ENCODE data around the gene RNH1.
"Not testable (repeated sequence)": the region's sequence is repeated elsewhere in the genome, so short reads cannot be mapped to it uniquely, and the experiment has no call there.

Gene RNH1

GRCh38 chr11:473962-474785 is 32.9 kb downstream of the RNH1 start:
- FAIRE-seq = no peak

DNA sequence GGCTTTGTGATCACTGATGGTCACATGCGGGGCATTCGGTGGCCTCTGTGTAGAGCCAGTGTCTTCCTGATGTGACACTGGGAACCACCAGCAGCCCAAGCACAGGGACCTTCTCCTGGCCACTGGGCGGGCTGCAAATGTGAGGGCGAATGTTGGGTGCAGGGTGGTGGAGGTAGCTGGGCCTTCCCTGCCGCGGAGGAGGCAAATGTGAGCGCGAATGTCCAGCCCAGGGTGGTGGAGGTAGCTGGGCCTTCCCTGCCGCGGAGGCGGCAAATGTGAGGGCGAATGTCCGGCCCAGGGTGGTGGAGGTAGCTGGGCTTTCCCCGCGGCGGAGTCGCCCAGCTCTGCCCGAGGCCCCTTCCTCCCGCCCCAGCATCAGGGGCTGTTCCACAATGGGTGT is 33.6 kb downstream of the RNH1 start:
- no peak for FAIRE-seq

DNA sequence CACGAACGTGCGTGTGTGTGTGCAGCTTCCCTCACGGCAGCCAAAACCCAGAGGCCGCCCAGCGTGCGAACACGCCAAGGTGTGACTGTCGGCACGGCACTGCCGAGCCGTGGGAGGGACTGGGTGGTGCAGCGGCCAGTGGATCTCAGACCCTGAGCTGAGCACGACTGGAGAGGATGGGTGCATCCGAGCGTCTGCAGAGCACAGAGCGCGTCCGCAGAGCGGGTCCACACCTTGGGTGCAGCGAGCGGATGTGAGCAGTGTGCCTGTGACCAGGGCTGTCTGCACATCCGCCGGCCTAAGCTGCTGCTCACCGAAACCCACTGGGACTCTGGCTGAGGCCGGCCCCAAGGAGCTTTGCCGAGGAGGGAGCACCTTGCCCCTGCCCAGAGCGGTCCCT is 34.2 kb downstream of the RNH1 start:
- FAIRE-seq = no peak

DNA sequence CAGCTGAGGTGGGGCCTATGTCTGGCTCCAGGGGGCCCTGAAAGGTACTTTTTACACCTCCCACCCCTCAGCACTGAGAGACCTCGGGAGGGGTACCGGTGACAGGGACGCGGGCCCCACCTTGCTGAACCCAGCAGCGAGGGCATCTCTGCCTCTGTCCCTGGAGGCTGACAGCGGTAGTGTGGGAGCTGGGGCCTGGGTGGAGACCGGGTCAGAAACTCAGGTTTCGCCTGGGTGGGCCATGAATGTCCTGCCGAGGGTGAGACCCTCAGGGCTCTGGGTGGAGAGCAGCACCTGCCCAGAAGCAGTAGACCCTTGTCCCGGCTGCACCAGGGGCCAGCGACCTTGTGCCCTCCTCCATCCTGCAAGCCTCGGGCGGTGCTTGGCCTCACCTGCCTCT is 34.8 kb downstream of the RNH1 start:
- no peak for FAIRE-seq

DNA sequence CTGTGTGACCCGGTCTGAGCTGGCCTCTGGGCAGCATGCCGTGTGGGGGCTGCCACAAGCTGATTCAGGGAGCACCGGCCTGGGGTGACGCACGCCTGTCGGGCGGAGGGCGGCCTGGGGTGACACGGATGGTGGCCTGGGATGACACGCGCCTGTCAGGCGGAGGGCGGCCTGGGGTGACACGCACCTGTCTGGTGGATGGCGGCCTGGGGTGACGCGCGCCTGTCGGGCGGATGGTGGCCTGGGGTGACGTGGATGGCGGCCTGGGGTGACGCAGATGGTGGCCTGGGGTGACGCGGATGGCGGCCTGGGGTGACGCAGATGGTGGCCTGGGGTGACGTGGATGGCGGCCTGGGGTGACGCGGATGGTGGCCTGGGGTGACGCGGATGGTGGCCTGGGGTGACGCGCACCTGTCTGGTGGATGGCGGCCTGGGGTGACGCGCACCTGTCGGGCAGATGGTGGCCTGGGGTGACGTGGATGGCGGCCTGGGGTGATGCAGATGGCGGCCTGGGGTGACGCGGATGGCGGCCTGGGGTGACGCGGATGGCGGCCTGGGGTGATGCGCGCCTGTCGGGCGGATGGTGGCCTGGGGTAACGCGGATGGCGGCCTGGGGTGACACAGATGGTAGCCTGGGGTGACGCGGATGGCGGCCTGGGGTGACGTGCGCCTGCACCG is 35.4 kb downstream of the RNH1 start:
- FAIRE-seq = no peak

DNA sequence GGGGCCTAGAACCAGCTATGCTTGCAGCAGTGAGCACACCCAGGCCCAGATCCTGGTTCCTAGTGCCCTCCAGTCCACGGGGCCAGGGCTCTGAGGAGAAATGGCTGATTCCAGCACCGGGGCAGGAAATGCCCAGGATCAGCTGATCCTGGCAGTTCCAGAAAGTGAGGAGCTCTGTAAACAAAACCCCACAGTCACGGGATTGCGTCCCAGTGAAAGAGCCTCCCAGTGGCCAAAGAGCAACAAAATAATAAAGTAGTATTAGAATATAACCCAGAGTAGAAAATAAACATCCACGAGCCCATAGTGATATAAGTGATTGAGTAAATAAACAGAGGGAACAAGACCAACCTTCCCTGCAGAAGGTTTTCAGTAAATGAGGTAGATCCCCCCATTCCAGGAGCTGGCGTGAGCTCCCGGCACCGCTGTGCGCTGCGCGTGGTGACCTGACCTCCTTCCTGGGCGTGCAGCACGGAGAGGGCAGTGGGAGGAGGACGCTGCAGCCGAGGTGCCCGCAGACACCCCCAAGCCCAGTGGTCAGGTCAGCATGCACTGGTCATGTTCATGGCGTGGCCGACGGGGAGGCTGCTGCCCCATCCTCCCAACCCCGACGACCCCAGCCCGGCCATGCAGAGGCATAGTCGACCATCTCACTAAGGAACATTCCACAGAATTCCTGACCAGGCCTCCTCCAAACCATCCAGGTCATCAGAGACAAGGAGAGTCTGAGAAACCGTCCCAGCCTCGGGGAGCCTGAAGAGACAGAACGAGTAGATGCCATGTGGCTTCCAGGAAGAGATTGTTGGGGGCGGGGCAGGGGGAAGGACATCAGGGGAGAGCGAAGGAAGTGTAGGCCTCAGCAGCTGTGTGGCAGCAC is 37.1 kb downstream of the RNH1 start:
- FAIRE-seq = no peak

DNA sequence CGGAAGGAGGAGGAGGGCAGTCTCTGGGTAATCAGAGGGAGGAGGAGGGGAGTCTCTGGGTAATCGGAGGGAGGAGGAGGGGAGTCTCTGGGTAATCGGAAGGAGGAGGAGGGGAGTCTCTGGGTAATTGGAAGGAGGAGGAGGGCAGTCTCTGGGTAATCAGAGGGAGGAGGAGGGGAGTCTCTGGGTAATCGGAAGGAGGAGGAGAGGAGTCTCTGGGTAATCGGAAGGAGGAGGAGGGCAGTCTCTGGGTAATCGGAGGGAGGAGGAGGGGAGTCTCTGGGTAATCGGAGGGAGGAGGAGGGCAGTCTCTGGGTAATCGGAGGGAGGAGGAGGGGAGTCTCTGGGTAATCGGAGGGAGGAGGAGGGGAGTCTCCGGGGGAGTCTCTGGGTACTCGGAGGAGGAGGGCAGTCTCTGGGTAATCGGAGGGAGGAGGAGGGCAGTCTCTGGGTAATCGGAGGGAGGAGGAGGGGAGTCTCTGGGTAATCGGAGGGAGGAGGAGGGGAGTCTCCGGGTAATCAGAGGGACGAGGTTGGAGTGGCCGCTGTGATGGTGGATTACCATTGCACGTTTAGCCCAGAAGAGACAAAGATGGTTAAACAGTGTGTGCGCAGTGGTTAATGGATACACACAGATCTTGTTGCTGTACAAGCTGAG is 37.9 kb downstream of the RNH1 start:
- FAIRE-seq = not testable (repeated sequence)

DNA sequence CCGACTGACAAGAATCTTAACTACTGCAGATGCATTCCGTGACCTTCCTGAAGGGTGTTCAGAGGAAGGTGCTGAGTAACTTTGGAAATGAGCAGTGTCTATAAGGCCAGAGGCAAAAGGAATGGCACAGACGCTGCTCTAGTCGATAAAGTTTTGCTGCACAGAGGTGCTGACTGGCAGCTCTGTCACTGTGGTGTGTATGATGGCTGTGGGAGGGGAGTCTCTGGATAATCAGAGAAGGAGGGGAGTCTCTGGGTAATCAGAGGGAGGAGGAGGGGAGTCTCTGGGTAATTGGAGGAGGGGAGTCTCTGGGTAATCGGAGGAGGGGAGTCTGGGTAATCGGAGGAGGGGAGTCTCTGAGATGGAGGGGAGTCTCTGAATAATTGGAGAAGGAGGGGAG is 38.5 kb downstream of the RNH1 start:
- FAIRE-seq = no peak

GRCh38 chr11:468036-468435 is 39.0 kb downstream of the RNH1 start:
- FAIRE-seq = no peak

GRCh38 chr11:465896-466530 is 41.0 kb downstream of the RNH1 start:
- no peak for FAIRE-seq

DNA sequence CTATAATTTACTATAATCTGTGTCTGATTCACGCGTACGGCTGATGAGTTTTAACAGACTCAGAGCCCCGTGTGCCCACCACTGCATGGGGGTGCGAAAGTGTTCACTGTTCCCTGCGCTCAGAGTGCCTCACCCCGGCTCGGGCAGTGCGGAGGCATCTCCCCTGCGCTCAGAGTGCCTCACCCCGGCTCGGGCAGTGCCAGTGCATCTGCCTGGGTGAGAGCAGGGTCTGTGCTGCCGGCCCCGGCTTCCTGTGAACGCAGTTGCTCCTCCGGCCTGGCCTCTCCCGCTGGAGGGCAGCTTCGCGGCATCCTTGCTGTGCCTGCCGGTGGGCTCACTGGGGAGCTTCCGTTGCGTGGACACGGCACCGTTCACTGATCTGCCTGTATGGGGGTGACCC is 42.7 kb downstream of the RNH1 start:
- FAIRE-seq = no peak

- no peak for FAIRE-seq
Observed at GRCh38 chr11:462107-462890, 44.7 kb downstream of the RNH1 start.

GRCh38 chr11:461626-462025 is 45.4 kb downstream of the RNH1 start:
- FAIRE-seq = no peak

GRCh38 chr11:460331-461199 is 46.5 kb downstream of the RNH1 start:
- FAIRE-seq = no peak

DNA sequence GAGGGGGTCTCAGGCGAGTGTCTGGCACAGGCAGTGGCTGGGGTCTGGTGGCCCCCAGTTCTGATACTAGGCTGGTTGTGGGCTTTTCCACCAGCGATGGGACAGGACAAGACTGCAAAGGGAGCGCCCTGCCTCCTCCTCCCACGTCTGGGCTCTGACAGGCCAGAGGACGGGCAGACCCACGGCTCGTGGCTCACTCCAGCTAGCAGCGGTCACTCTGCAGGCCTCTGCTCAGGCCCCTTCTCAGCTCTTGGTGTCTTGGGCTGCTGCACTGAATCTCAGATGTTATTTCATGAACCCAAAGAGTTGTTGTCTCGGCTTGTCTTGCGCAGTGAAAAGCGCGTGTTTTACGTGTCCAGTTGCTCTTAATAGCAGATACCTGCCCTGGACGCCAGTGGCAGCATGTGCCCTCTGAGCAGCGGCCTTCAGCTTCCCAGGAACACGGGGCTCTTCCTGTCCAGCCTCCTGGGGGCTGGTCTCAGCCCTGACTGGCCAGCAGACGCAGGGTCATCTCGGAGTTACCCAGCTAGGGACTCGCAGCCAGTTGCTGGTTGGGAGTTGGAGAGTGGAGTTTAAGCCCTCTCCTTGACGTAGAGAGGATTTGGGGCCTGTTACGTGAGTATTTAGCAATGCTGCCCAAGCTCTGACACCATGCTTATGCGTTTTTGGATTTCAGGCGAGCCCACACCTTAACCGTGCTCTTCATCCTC is 47.4 kb downstream of the RNH1 start:
- FAIRE-seq = no peak

DNA sequence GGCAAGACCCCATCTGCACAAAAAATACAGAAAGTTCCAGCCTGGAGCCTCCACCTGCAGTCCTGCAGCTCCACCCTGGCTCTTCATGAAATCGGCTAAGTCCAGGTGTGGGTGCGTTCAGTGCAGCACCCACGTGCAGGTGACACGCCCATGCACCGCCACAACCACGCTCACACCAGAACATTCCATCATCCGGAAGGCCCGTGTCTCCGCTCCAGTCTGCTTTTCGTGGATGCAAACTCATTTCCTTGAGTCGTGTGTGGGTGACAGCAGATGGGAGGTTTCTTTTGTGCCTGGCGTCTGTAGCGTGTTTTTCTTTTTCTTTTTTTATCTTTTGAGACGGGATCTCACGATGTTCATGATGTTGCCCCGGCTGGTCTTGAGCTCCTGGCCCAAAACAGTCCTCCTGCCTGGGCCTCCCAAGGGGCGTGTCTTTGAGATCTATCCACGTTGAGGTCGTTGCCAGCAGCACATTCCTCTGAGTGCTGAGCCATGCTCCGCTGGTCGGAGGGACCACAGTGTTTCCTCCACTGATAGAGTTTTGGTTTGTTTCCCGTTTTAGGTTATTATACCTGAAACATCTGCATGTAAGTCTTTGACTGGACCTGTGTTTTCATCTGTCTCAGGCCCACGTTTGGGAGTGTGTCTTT is 49.8 kb downstream of the RNH1 start:
- no peak for FAIRE-seq

- FAIRE-seq = no peak
Observed at GRCh38 chr11:456533-456932, 50.5 kb downstream of the RNH1 start.

DNA sequence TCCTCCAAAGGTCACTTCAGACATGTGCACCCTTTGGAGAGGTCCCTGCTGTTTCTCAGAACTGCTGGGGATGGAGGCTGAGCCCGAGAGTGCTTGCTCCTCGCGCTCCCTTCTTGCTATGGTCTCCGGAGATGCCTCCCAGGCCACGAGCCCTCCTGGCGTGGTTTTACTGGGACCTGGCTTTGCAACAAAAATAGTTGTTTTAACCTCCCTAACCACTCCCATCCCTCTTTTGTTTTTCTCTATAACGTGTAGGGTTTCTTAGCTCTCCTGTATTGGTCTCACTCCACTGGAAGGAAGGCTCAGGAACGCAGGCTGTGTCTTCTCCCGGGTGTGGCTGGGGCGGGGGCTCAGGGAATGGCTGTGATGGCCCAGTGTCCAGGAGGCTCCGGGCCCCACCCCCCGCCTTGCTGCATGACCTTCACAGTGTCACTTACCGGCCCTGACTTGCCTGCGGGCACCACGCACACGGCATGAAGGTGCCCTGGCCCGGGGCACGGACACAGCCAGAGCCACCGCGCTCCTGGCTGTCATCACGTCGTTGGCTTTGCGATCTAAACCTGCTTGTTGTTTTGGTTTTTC is 51.4 kb downstream of the RNH1 start:
- FAIRE-seq = no peak

Measured in colon (tissue), 2 donors.